ENCODE results near the gene ANGPT4.

GRCh38 chr20:889932-890463 is 26.1 kb downstream of the ANGPT4 start:
- TF ChIP-seq CTCF (IDR thresholded peaks at IDR 0.05; ENCODE audit: low read depth, low read length) (no peak), EZH2phosphoT487 (IDR thresholded peaks at IDR 0.05; ENCODE audit: low read depth) (no peak)
